HFFc6 (cell line): ENCODE results near the gene GRAP2. TPM values are rescaled to one million over a fixed set of nuclear protein-coding genes. Genes with fewer than 3 reads are reported as not detected.

Experiments used
- DNase-seq: peaks from one replicate; pipeline ENCODE4 v3.0.0-alpha.2; 2018
- H3K27ac Mint-ChIP-seq: 2 replicates; pipeline ENCODE4 v1.8.0; 2020; ENCODE audit warnings: mild to moderate bottlenecking, mixed read lengths
- H3K27me3 Mint-ChIP-seq: 2 replicates; pipeline ENCODE4 v1.8.0; 2021; ENCODE audit warnings: mild to moderate bottlenecking, moderate library complexity, mixed read lengths; ENCODE audit not compliant: insufficient read depth
- H3K36me3 Mint-ChIP-seq: 2 replicates; pipeline ENCODE4 v1.8.0; 2021; ENCODE audit warnings: low read depth, mixed read lengths
- H3K4me1 Mint-ChIP-seq: 2 replicates; pipeline ENCODE4 v1.8.0; 2020; ENCODE audit warnings: low read depth, mixed read lengths
- H3K4me3 Mint-ChIP-seq: 2 replicates; pipeline ENCODE4 v1.8.0; 2020; ENCODE audit warnings: mild to moderate bottlenecking, moderate library complexity, mixed read lengths
- H3K9me3 Mint-ChIP-seq: 2 replicates; pipeline ENCODE4 v1.8.0; 2020; ENCODE audit warnings: mild to moderate bottlenecking, mixed read lengths
- total RNA-seq, 6 experiments: library from RNA; stranded (reverse); fragmentation: NEBNext Ultra II Directional; extraction: Animal tissue kit (Norgen Biotek cat#: 25700); gene quantifications; 2 replicates in 1 of 6; 3 replicates in 5 of 6; pipeline ENCODE4 v1.2.3, GENCODE V29; 2021
- TF ChIP-seq, protein P1 (sequence below): fragments of 200-600 bp; sonication (generic); IDR thresholded peaks from 2 replicates; pipeline ENCODE4 v1.5.0; 2021; ENCODE audit warnings: antibody characterized with exemption, mild to moderate bottlenecking

GRAP2 gene
- total RNA-seq, 6 experiments from 2014 or later, result not detected

DNA sequence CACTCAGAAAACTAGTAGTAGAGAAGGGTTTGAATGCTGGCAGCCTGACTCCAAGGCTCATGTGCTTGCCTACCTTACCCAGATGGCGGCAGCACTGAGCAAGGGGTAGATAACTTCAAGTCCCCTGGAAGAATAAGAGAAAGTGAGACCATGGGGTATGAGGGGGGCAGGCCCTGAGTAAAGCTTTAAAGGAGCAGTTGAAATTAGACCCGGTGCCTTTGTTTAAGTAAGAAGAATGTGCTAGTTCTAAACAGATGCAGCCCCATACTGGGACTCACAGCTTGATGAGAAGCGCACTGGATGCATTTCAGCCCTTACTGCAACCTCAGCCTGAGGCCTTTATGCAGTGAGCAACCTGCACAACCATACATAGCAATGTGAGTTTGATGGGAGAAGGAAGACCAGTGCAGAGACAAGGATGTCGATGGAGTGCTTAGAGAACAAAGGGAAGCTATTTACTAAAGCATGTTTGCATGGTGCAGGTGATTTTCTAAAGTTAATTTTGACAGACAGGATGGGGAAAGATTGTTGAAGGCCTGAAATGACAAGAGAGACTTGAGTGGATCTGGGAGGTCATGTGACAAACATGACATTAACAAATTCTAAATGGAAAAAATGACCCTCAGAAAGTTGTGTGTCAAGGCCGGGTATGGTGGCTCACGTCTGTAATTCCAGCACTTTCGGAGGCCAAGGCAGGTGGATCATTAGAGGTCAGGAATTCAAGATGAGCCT, 32.2 kb downstream of the GRAP2 start:
- no peaks in the 10 kb centered on the region for H3K4me1 Mint-ChIP-seq
- peaks cover 40% of the 10 kb centered on the region for H3K27me3 Mint-ChIP-seq
- DNase-seq, result peak; percentile 3
- no peaks in the 10 kb centered on the region for H3K9me3 Mint-ChIP-seq
- no peak overlapping the region for H3K27ac Mint-ChIP-seq
- no peak overlapping the region for H3K4me3 Mint-ChIP-seq
- no peaks in the 10 kb centered on the region for H3K36me3 Mint-ChIP-seq
- TF ChIP-seq, protein P1, sequence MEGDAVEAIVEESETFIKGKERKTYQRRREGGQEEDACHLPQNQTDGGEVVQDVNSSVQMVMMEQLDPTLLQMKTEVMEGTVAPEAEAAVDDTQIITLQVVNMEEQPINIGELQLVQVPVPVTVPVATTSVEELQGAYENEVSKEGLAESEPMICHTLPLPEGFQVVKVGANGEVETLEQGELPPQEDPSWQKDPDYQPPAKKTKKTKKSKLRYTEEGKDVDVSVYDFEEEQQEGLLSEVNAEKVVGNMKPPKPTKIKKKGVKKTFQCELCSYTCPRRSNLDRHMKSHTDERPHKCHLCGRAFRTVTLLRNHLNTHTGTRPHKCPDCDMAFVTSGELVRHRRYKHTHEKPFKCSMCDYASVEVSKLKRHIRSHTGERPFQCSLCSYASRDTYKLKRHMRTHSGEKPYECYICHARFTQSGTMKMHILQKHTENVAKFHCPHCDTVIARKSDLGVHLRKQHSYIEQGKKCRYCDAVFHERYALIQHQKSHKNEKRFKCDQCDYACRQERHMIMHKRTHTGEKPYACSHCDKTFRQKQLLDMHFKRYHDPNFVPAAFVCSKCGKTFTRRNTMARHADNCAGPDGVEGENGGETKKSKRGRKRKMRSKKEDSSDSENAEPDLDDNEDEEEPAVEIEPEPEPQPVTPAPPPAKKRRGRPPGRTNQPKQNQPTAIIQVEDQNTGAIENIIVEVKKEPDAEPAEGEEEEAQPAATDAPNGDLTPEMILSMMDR, result peak; percentile 82

DNA sequence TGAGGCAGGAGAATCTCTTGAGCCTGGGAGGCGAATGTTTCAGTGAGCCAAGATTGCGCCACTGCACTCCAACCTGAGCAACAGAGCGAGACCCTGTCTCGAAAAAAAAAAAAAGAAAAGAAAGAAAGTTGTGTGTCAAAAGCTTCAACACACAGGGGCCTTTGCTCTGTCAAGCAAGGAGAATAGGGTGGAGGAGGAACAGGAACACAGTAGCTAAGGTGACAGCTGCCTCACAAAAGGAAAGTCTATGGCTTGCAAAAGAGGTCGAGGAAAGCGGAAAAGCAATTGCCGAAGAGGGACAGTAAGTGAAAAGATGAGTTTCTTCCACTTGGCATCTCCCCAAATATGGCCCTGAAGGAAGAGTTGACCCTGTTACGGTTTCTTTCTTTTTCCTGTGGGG, 32.9 kb downstream of the GRAP2 start:
- H3K9me3 Mint-ChIP-seq, result no peaks in the 10 kb centered on the region
- no peak for DNase-seq
- no peaks in the 10 kb centered on the region for H3K4me1 Mint-ChIP-seq
- TF ChIP-seq, protein P1, result no peak
- H3K36me3 Mint-ChIP-seq, result no peaks in the 10 kb centered on the region
- H3K27ac Mint-ChIP-seq, result no peak overlapping the region
- H3K27me3 Mint-ChIP-seq, result peaks cover 38% of the 10 kb centered on the region
- H3K4me3 Mint-ChIP-seq, result no peak overlapping the region

DNA sequence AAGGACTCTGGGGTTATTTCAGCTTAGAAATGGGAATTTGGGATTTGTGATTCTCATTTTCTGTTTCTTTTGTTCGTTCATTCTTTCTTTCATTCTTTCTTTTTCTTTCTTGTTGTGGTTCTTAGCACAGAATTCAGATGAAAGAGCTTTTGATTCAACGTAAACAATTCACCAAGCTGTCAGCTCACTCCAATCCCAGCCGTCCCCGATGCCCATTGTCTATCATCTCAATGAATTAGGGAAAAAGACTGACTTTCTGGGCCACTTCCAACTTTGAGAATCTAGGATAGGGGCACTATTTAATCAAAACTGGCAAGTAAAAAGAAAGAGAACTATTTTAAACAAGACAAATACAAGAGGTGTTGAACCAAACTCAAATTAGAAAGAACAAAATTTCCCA, 34.2 kb downstream of the GRAP2 start:
- Mint-ChIP-seq H3K4me3 (no peak overlapping the region), H3K27me3 (peaks cover 43% of the 10 kb centered on the region), H3K4me1 (no peaks in the 10 kb centered on the region), H3K36me3 (no peaks in the 10 kb centered on the region), H3K9me3 (no peaks in the 10 kb centered on the region), H3K27ac (no peak overlapping the region)
- DNase-seq, result no peak
- TF ChIP-seq, protein P1, result no peak

DNA sequence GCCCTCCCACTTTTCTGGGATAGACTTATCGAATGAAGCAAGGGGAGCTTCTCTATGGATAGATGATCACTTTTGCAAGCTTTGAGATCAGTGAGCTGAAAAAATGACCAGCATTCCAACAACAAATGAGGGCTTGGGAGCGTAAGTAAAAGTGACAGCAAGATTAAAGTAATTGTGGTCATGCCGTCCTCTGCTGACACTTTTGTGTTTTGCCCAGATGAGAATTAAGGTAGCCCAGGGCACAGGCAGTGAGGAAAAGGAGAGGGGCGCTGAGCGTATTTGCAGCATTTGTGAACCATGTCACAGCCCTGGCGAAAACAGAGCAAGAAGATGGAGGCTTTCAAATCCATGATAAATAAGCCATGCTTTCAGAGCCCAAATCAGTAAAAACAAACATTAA, 34.7 kb downstream of the GRAP2 start:
- Mint-ChIP-seq H3K4me3 (no peak overlapping the region), H3K27ac (no peak overlapping the region), H3K9me3 (no peaks in the 10 kb centered on the region), H3K4me1 (no peaks in the 10 kb centered on the region), H3K36me3 (no peaks in the 10 kb centered on the region), H3K27me3 (peaks cover 43% of the 10 kb centered on the region)
- no peak for DNase-seq
- TF ChIP-seq, protein P1, result no peak

DNA sequence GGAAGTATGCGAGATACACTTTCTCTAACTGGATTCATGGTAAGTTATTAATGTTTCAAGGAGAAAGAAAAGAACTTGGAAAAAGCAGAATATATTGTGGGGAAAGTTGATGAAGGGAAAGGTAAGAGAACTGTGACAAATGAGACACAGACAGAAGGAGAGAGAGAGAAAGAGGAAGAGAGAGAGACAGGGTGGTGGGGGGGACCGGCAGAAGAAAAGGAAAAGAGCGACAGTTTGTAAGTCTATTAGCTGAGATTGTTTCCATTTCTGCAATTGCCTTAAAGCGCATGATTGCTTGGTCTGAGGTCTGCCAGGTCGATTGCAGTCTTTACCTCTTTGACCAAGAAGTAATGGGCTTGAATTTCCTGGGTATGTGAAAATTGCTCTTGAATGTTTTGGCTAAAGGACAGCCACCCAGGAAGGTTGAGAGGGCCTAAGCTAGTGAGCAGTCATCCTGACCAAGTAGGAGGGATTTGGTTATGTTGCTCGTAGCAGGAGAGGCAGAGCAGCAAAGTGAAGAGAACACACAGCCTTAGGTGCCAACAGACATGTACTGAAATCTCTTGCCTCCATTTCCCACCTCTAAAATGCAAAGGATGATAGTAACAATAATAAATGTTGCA, 35.8 kb downstream of the GRAP2 start:
- peaks cover 43% of the 10 kb centered on the region for H3K27me3 Mint-ChIP-seq
- H3K9me3 Mint-ChIP-seq, result no peaks in the 10 kb centered on the region
- H3K4me3 Mint-ChIP-seq, result no peak overlapping the region
- no peaks in the 10 kb centered on the region for H3K4me1 Mint-ChIP-seq
- H3K36me3 Mint-ChIP-seq, result no peaks in the 10 kb centered on the region
- H3K27ac Mint-ChIP-seq, result no peak overlapping the region
- no peak for DNase-seq
- TF ChIP-seq, protein P1, result no peak
